Aorta (tissue), 5 donors: ENCODE results near the gene PGAP3. TPM values are rescaled to one million over a fixed set of nuclear protein-coding genes. Genes with fewer than 3 reads are reported as not detected.
A peak's percentile ranks its signal among the peaks of the same experiment; 100 is the strongest.

Experiments
- ATAC-seq: fragments of 200-7000 bp; cut with Tn5 transposase; one replicate; pipeline ENCODE4 v1.9.1; 2022; ENCODE audit warnings: moderate library complexity; ENCODE audit not compliant: low FRiP score
- DNase-seq, 2 donors: peaks; one replicate each; pipeline ENCODE4 v3.0.0-alpha.2; 2020
- H3K27ac ChIP-seq, 2 donors: one replicate each; pipeline ENCODE4 v1.5.1; 2013; ENCODE audit warnings: low read length in 2 of 2, mild to moderate bottlenecking in 2 of 2, moderate library complexity in 2 of 2, control low read depth in 1 of 2, inconsistent platforms in 1 of 2, low read depth in 1 of 2
- H3K27me3 ChIP-seq, 2 donors: one replicate each; pipeline ENCODE4 v1.6.1; 2013; ENCODE audit warnings: control low read depth in 1 of 2, low read length in 1 of 2, mild to moderate bottlenecking in 1 of 2, moderate library complexity in 1 of 2; ENCODE audit not compliant: insufficient read depth in 2 of 2, control insufficient read depth in 1 of 2
- H3K36me3 ChIP-seq, 2 donors: one replicate each; pipeline ENCODE4 v1.6.1; 2013; ENCODE audit warnings: control low read depth in 1 of 2, low read length in 1 of 2, mild to moderate bottlenecking in 1 of 2; ENCODE audit not compliant: insufficient read depth in 2 of 2, control insufficient read depth in 1 of 2
- H3K4me1 ChIP-seq, 2 donors: one replicate each; pipeline ENCODE4 v1.6.1; 2013; ENCODE audit warnings: low read length in 2 of 2, control low read depth in 1 of 2, mild to moderate bottlenecking in 1 of 2, moderate library complexity in 1 of 2; ENCODE audit not compliant: insufficient read depth in 2 of 2, control insufficient read depth in 1 of 2
- H3K4me3 ChIP-seq, 2 donors: one replicate each; pipeline ENCODE4 v1.5.1; 2013; ENCODE audit warnings: low read length in 2 of 2, control low read depth in 1 of 2, mild to moderate bottlenecking in 1 of 2
- H3K9me3 ChIP-seq: one replicate; pipeline ENCODE4 v1.6.1; 2013; ENCODE audit warnings: mild to moderate bottlenecking, low read length; ENCODE audit not compliant: control insufficient read depth
- WGBS, 2 donors: extraction: QIAGEN DNeasy Blood & Tissue Kit; methylation state at CpG; one replicate each; pipeline ENCODE4 v1.1.7; 2013; 5-methylcytosine and 5-hydroxymethylcytosine counted together
- intact Hi-C, 2 donors: fragments of 100-400 bp; cut with DNase I; formaldehyde crosslinking; loops; one replicate each; pipeline versions ENCODE4 v1.14.2 to v1.15.0; 2022
- polyA plus RNA-seq, 2 donors: library from polyadenylated mRNA; stranded (reverse); fragments of 200-250 nt; gene quantifications; one replicate each; pipeline ENCODE4 v1.2.3, GENCODE V29; 2013
- total RNA-seq, 2 donors: library from RNA; stranded (reverse); fragmentation: NEBNext Ultra II Directional; extraction: Animal tissue kit (Norgen Biotek cat#: 25700); gene quantifications; one replicate each; pipeline ENCODE4 v1.2.1, GENCODE V29; 2021
- donor health status: healthy with polysubstance abuse.
- donor health status: Bipolar disorder and iron deficiency.
- donor health status: DM: no; HTN: no; CAD: no.
- donor health status: DM: no; HTN: no; CAD: no.
- donor health status: DM: yes; HTN: yes; CAD: no.

PGAP3 gene
- total and polyA plus RNA-seq, 4 donors: 13.3 to 25.5 (median 22.0) TPM

- no peak overlapping the region for H3K4me3 ChIP-seq
- no peaks in the 10 kb centered on the region for H3K27me3 ChIP-seq
- ATAC-seq: peak; percentile 79
- 2 to 9% methylated on average over 13 of the region's 13 CpGs for WGBS, 2 donors
- H3K4me1 ChIP-seq: peaks cover 0 to 3% of the 10 kb centered on the region in 2 donors
- H3K9me3 ChIP-seq: no peaks in the 10 kb centered on the region
- peak; percentile 89 to 94 for DNase-seq
- intact Hi-C loops: loop anchor here in 1 of 2 donors (5.0 kb wide), 1 partner anchor 55 kb away; the partner anchor contains the start of gene MIEN1
- peak overlapping the region; percentile 50 to 85 for H3K27ac ChIP-seq
- H3K36me3 ChIP-seq: no peaks in the 10 kb centered on the region
Observed at GRCh38 chr17:39677542-39678339, 10.1 kb downstream of the PGAP3 start.

GRCh38 chr17:39677072-39677471 lies 10.8 kb downstream of the PGAP3 start:
- H3K27ac ChIP-seq: peak overlapping the region in 1 of 2 donors; percentile 77
- H3K4me3 ChIP-seq: no peak overlapping the region
- DNase-seq: no peak
- no peaks in the 10 kb centered on the region for H3K36me3 ChIP-seq
- no peaks in the 10 kb centered on the region for H3K27me3 ChIP-seq
- intact Hi-C loops: loop anchor here in 1 of 2 donors (5.0 kb wide), 1 partner anchor 55 kb away; the partner anchor contains the start of gene MIEN1
- ATAC-seq: no peak
- 43 to 45% methylated on average over 8 of the region's 8 CpGs for WGBS, 2 donors
- H3K9me3 ChIP-seq: no peaks in the 10 kb centered on the region
- peaks cover 0 to 3% of the 10 kb centered on the region in 2 donors for H3K4me1 ChIP-seq

GRCh38 chr17:39676198-39676819 lies 11.5 kb downstream of the PGAP3 start:
- intact Hi-C loops: loop anchor here in 1 of 2 donors (5.0 kb wide), 1 partner anchor 56 kb away; the partner anchor contains the start of gene MIEN1
- Histone ChIP-seq H3K4me1 (peaks cover 0 to 3% of the 10 kb centered on the region in 2 donors), H3K4me3 (no peak overlapping the region), H3K27ac (peak overlapping the region in 1 of 2 donors; percentile 77), H3K9me3 (no peaks in the 10 kb centered on the region), H3K36me3 (no peaks in the 10 kb centered on the region), H3K27me3 (no peaks in the 10 kb centered on the region)
- DNase-seq (peak; percentile 84 to 90), ATAC-seq (peak; percentile 33)
- 17 to 19% methylated on average over 6 to 7 of the region's 7 CpGs for WGBS, 2 donors

GRCh38 chr17:39675390-39676082 lies 12.3 kb downstream of the PGAP3 start:
- peaks cover 0 to 3% of the 10 kb centered on the region in 2 donors for H3K4me1 ChIP-seq
- no peaks in the 10 kb centered on the region for H3K9me3 ChIP-seq
- ATAC-seq: no peak
- 48 to 55% methylated on average over 10 of the region's 10 CpGs for WGBS, 2 donors
- intact Hi-C loops: loop anchor here in 1 of 2 donors (5.0 kb wide), 1 partner anchor 57 kb away; the partner anchor contains the start of gene MIEN1
- DNase-seq: no peak
- H3K36me3 ChIP-seq: no peaks in the 10 kb centered on the region
- H3K4me3 ChIP-seq: no peak overlapping the region
- H3K27ac ChIP-seq: peak overlapping the region in 1 of 2 donors; percentile 52
- H3K27me3 ChIP-seq: no peaks in the 10 kb centered on the region

- Histone ChIP-seq H3K36me3 (no peaks in the 10 kb centered on the region), H3K27ac (peak overlapping the region; percentile 2 to 52), H3K9me3 (no peaks in the 10 kb centered on the region), H3K27me3 (no peaks in the 10 kb centered on the region), H3K4me3 (no peak overlapping the region), H3K4me1 (peaks cover 0 to 3% of the 10 kb centered on the region in 2 donors)
- 0 to 9% methylated on average over 11 of the region's 11 CpGs for WGBS, 2 donors
- ATAC-seq (peak; percentile 62), DNase-seq (peak; percentile 75 to 85)
- intact Hi-C loops: loop anchor here (5.0 kb wide), 3 partner anchors 38 to 57 kb away; partner anchors contain the start of genes MIEN1 (in 1 of the 2) and STARD3 (in 1 of the 2)
Observed at GRCh38 chr17:39674702-39675389, 13.0 kb downstream of the PGAP3 start.

GRCh38 chr17:39674179-39674578 lies 13.7 kb downstream of the PGAP3 start:
- intact Hi-C loops: loop anchor here (5.0 kb wide), 2 partner anchors 37 to 52 kb away; partner anchors contain the start of gene STARD3 (in 1 of the 2)
- peaks cover 0 to 3% of the 10 kb centered on the region in 2 donors for H3K4me1 ChIP-seq
- H3K36me3 ChIP-seq: no peaks in the 10 kb centered on the region
- WGBS, 2 donors: 49 to 63% methylated on average over 5 of the region's 5 CpGs
- H3K9me3 ChIP-seq: no peaks in the 10 kb centered on the region
- no peak overlapping the region for H3K27ac ChIP-seq
- no peaks in the 10 kb centered on the region for H3K27me3 ChIP-seq
- no peak for DNase-seq
- H3K4me3 ChIP-seq: no peak overlapping the region
- ATAC-seq: no peak

GRCh38 chr17:39673335-39674081 lies 14.3 kb downstream of the PGAP3 start:
- H3K27ac ChIP-seq: no peak overlapping the region
- 82 to 84% methylated on average over 13 of the region's 13 CpGs for WGBS, 2 donors
- no peak for ATAC-seq
- no peaks in the 10 kb centered on the region for H3K27me3 ChIP-seq
- no peaks in the 10 kb centered on the region for H3K9me3 ChIP-seq
- H3K36me3 ChIP-seq: no peaks in the 10 kb centered on the region
- peaks cover 0 to 3% of the 10 kb centered on the region in 2 donors for H3K4me1 ChIP-seq
- DNase-seq: no peak
- intact Hi-C loops: loop anchor here (5.0 kb wide), 2 partner anchors 36 to 51 kb away; partner anchors contain the start of gene STARD3 (in 1 of the 2)
- H3K4me3 ChIP-seq: no peak overlapping the region
